GM12878 (cell line): Measurements from ENCODE around the gene SPATA45.

Experiments
- BCL11A ChIP-seq: IDR thresholded peaks from 2 replicates; pipeline ENCODE4 v1.6.1; 2011; ENCODE audit warnings: low read depth, low read length
- BHLHE40 ChIP-seq, 2 experiments: fragments of 450-650 bp in 1 of 2; IDR thresholded peaks; 2 replicates each; pipeline ENCODE4 v1.6.1; 2011 to 2017; ENCODE audit warnings: low read depth in 2 of 2, borderline replicate concordance in 1 of 2, improper control_type of control experiment in 1 of 2, low read length in 1 of 2, mild to moderate bottlenecking in 1 of 2
- GATAD2B ChIP-seq: fragments of 450-650 bp; conservative IDR thresholded peaks from 2 replicates; pipeline ENCODE4 v1.6.1; 2017; ENCODE audit warnings: low read depth, mild to moderate bottlenecking, moderate library complexity
- POLR2AphosphoS5 ChIP-seq: IDR thresholded peaks from 2 replicates; pipeline ENCODE4 v1.6.1; 2011; ENCODE audit warnings: mild to moderate bottlenecking, low read length, inconsistent platforms
- SKIL ChIP-seq: fragments of 450-650 bp; IDR thresholded peaks from 2 replicates; pipeline ENCODE4 v1.6.1; 2017; ENCODE audit warnings: mild to moderate bottlenecking, low read depth, inconsistent platforms; ENCODE audit not compliant: poor library complexity, severe bottlenecking
- YY1 ChIP-seq: IDR thresholded peaks from 2 replicates; pipeline ENCODE4 v1.6.1; 2011; ENCODE audit warnings: low read depth, mild to moderate bottlenecking, low read length
- TF ChIP-seq, protein P1 (sequence below), 3 experiments: IDR thresholded peaks in 2 of 3; conservative IDR thresholded peaks in 1 of 3; 2 replicates each; pipeline ENCODE4 v1.5.1; 2011; ENCODE audit warnings: low read depth in 3 of 3, low read length in 3 of 3, mild to moderate bottlenecking in 3 of 3, control low read depth in 2 of 3, moderate library complexity in 2 of 3, inconsistent platforms in 1 of 3, mixed read lengths in 1 of 3; ENCODE audit not compliant: control insufficient read depth in 2 of 3, insufficient read depth in 1 of 3; ENCODE audit errors: extremely low read depth in 1 of 3
- TF ChIP-seq, protein P2 (sequence below): IDR thresholded peaks from 2 replicates; pipeline ENCODE4 v1.6.1; 2012; ENCODE audit warnings: low read length, inconsistent platforms

- TF ChIP-seq, protein P1, sequence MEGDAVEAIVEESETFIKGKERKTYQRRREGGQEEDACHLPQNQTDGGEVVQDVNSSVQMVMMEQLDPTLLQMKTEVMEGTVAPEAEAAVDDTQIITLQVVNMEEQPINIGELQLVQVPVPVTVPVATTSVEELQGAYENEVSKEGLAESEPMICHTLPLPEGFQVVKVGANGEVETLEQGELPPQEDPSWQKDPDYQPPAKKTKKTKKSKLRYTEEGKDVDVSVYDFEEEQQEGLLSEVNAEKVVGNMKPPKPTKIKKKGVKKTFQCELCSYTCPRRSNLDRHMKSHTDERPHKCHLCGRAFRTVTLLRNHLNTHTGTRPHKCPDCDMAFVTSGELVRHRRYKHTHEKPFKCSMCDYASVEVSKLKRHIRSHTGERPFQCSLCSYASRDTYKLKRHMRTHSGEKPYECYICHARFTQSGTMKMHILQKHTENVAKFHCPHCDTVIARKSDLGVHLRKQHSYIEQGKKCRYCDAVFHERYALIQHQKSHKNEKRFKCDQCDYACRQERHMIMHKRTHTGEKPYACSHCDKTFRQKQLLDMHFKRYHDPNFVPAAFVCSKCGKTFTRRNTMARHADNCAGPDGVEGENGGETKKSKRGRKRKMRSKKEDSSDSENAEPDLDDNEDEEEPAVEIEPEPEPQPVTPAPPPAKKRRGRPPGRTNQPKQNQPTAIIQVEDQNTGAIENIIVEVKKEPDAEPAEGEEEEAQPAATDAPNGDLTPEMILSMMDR (IDR thresholded peaks at IDR 0.05 in 2 of 3, conservative IDR thresholded peaks at IDR 0.05 in 1 of 3; ENCODE audit: control insufficient read depth in 2 of 3, extremely low read depth in 1 of 3, insufficient read depth in 1 of 3, low read depth in 3 of 3, low read length in 3 of 3), result no peak
- TF ChIP-seq BCL11A, result no peak
- TF ChIP-seq GATAD2B, result no peak
- TF ChIP-seq SKIL, result no peak
- TF ChIP-seq, protein P2, sequence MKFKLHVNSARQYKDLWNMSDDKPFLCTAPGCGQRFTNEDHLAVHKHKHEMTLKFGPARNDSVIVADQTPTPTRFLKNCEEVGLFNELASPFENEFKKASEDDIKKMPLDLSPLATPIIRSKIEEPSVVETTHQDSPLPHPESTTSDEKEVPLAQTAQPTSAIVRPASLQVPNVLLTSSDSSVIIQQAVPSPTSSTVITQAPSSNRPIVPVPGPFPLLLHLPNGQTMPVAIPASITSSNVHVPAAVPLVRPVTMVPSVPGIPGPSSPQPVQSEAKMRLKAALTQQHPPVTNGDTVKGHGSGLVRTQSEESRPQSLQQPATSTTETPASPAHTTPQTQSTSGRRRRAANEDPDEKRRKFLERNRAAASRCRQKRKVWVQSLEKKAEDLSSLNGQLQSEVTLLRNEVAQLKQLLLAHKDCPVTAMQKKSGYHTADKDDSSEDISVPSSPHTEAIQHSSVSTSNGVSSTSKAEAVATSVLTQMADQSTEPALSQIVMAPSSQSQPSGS, result no peak
- no peak for TF ChIP-seq POLR2AphosphoS5
- TF ChIP-seq BHLHE40 (IDR thresholded peaks at IDR 0.05; ENCODE audit: borderline replicate concordance in 1 of 2, low read depth in 2 of 2, low read length in 1 of 2), result no peak
- no peak for TF ChIP-seq YY1
Measured at GRCh38 chr1:212820969-212821368, 26.5 kb downstream of the SPATA45 start.
